ENCODE data around the gene CHST14. TPM values are rescaled to one million over a fixed set of nuclear protein-coding genes. Genes with fewer than 3 reads are reported as not detected.
A peak's percentile ranks its signal among the peaks of the same experiment; 100 is the strongest.

The CHST14 gene
- total and polyA plus RNA-seq, 2 of the 8 experiments (the other 6 are each of a cell fraction or from before 2014, with no cell fraction given): 13.4 to 20.3 TPM

DNA sequence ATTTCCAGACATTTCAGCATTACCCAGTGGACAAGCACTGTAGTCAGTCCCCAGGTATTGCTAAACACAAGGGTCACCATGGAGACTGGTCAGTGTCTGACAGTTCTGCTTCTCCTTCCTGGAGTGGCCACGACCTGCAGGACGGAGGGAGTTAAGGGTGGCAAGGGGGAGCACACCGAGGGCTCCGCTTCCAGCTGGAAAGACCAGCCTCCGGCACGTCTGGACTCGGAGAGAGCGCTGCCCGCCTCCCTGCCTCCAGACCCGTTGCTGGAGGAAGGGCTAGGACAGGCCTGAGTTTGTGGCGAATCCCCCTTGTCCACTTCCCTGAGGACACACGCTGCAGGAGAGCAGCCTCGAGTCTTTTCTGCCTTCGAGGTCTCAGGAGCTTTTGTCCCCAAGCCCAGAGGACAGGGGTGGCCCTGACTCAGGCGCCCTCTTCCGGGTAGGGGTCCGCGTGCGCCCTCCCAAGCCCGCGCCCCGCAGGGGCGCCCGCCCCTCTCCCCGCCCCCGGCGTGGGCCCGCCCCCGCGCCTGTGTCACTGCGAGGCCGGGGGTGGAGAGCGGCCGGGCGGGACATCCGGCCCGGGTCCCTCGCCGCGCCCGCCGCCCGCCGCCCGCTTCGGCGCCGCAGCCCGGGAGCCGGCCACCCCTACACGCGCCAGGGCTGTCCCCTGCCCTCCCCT, at the start of gene CHST14 (continued):
- TF ChIP-seq, protein P1, sequence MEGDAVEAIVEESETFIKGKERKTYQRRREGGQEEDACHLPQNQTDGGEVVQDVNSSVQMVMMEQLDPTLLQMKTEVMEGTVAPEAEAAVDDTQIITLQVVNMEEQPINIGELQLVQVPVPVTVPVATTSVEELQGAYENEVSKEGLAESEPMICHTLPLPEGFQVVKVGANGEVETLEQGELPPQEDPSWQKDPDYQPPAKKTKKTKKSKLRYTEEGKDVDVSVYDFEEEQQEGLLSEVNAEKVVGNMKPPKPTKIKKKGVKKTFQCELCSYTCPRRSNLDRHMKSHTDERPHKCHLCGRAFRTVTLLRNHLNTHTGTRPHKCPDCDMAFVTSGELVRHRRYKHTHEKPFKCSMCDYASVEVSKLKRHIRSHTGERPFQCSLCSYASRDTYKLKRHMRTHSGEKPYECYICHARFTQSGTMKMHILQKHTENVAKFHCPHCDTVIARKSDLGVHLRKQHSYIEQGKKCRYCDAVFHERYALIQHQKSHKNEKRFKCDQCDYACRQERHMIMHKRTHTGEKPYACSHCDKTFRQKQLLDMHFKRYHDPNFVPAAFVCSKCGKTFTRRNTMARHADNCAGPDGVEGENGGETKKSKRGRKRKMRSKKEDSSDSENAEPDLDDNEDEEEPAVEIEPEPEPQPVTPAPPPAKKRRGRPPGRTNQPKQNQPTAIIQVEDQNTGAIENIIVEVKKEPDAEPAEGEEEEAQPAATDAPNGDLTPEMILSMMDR (IDR thresholded peaks at IDR 0.05; ENCODE audit: control extremely low read depth in 1 of 3, insufficient read depth in 1 of 3, low read depth in 1 of 3, low read length in 3 of 3): no peak
- TF ChIP-seq, protein P2, sequence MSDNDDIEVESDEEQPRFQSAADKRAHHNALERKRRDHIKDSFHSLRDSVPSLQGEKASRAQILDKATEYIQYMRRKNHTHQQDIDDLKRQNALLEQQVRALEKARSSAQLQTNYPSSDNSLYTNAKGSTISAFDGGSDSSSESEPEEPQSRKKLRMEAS (IDR thresholded peaks at IDR 0.05): 0 out of 2 replicates have a peak, but pooled peaks have one; percentile 44
- TF ChIP-seq SIN3A (conservative IDR thresholded peaks at IDR 0.05 in 1 of 2, IDR thresholded peaks at IDR 0.05 in 1 of 2; ENCODE audit: low read depth in 1 of 2, low read length in 2 of 2): peak in 1 of 2 experiments; percentile 52; a peak in 1 of 4 replicates
- TF ChIP-seq E2F6 (IDR thresholded peaks at IDR 0.05): peak; percentile 41; the same call in 1 of the 2 replicates
- TF ChIP-seq PHF8 (conservative IDR thresholded peaks at IDR 0.05; ENCODE audit: low read depth, low read length): 0 out of 2 replicates have a peak, but pooled peaks have one; percentile 38
- no peak for TF ChIP-seq GABPA (IDR thresholded peaks at IDR 0.05; ENCODE audit: borderline replicate concordance, insufficient read depth, low read length)
- TF ChIP-seq EP300 (IDR thresholded peaks at IDR 0.05; ENCODE audit: borderline replicate concordance in 1 of 2, low read depth in 2 of 2, low read length in 2 of 2): no peak
- TF ChIP-seq POLR2A (IDR thresholded peaks at IDR 0.05; ENCODE audit: control extremely low read depth in 1 of 2, low read depth in 2 of 2, low read length in 2 of 2): 0 out of 3 replicates have a peak, but pooled peaks of 1 of the 2 experiments have one; percentile 8
- TF ChIP-seq EGR1 (IDR thresholded peaks at IDR 0.05; ENCODE audit: borderline replicate concordance, low read depth, low read length): peak; percentile 75; the same call in 1 of the 2 replicates
- TF ChIP-seq YY1 (IDR thresholded peaks at IDR 0.05; ENCODE audit: low read depth, low read length): no peak
